OCI-LY1 (cell line): ENCODE results near the gene MBD6.

Experiments used
- H2AFZ ChIP-seq: fragments of 200-600 bp; sonication (generic), shearing (Covaris generic); 2 replicates; pipeline ENCODE4 v1.6.0; 2014; ENCODE audit warnings: antibody characterized with exemption, mild to moderate bottlenecking, low read length
- H3F3A ChIP-seq: fragments of 200-600 bp; sonication (generic), shearing (Covaris generic); 2 replicates; pipeline ENCODE4 v1.6.0; 2014; ENCODE audit warnings: mild to moderate bottlenecking, antibody characterized with exemption, low read length, moderate library complexity; ENCODE audit not compliant: insufficient read depth
- H3K27ac ChIP-seq: fragments of 200-600 bp; sonication (generic); 2 replicates; pipeline ENCODE4 v1.5.1; 2014; ENCODE audit warnings: low read length, mixed run types, mild to moderate bottlenecking, low read depth; ENCODE audit not compliant: poor library complexity, severe bottlenecking
- H3K27me3 ChIP-seq: fragments of 200-600 bp; sonication (generic); 2 replicates; pipeline ENCODE4 v1.6.0; 2014; ENCODE audit warnings: antibody characterized with exemption, mild to moderate bottlenecking, low read length, moderate library complexity; ENCODE audit not compliant: insufficient read depth
- H3K36me3 ChIP-seq: fragments of 200-600 bp; sonication (generic); 2 replicates; pipeline ENCODE4 v1.6.1; 2014; ENCODE audit warnings: mild to moderate bottlenecking, antibody characterized with exemption, low read length, moderate library complexity, mixed read lengths; ENCODE audit not compliant: insufficient read depth
- H3K4me1 ChIP-seq: fragments of 200-600 bp; sonication (generic); 2 replicates; pipeline ENCODE4 v1.5.1; 2014; ENCODE audit warnings: mild to moderate bottlenecking, low read length, moderate library complexity; ENCODE audit not compliant: insufficient read depth, severe bottlenecking
- H3K4me2 ChIP-seq: fragments of 200-600 bp; sonication (generic), shearing (Covaris generic); 2 replicates; pipeline ENCODE4 v1.6.1; 2014; ENCODE audit warnings: low read length
- H3K4me3 ChIP-seq: fragments of 200-600 bp; sonication (generic); 2 replicates; pipeline ENCODE4 v1.5.1; 2014; ENCODE audit warnings: low read length, low read depth, mild to moderate bottlenecking, mixed read lengths; ENCODE audit not compliant: poor library complexity, severe bottlenecking
- H3K79me2 ChIP-seq: fragments of 200-600 bp; shearing (Covaris generic); 2 replicates; pipeline ENCODE4 v1.6.1; 2016; ENCODE audit warnings: mixed run types, low read length, mixed read lengths; ENCODE audit not compliant: insufficient read depth
- H3K9ac ChIP-seq: fragments of 200-600 bp; sonication (generic), shearing (Covaris generic); 2 replicates; pipeline ENCODE4 v1.6.1; 2014; ENCODE audit warnings: mild to moderate bottlenecking, low read length, mixed read lengths
- H3K9me2 ChIP-seq: fragments of 200-600 bp; sonication (generic), shearing (Covaris generic); 2 replicates; pipeline ENCODE4 v1.6.1; 2014; ENCODE audit warnings: low read depth, mild to moderate bottlenecking, low read length, mixed read lengths
- H3K9me3 ChIP-seq: fragments of 200-600 bp; shearing (Covaris generic); 2 replicates; pipeline ENCODE4 v1.6.1; 2014; ENCODE audit warnings: low read length, mixed read lengths
- H4K20me1 ChIP-seq: fragments of 200-600 bp; sonication (generic), shearing (Covaris generic); 2 replicates; pipeline ENCODE4 v1.6.0; 2016; ENCODE audit warnings: mild to moderate bottlenecking, low read length; ENCODE audit not compliant: insufficient read depth
- CTCF ChIP-seq: fragments of 200-600 bp; sonication (generic), shearing (Covaris generic); IDR thresholded peaks from 2 replicates; pipeline ENCODE4 v1.5.1; 2017; ENCODE audit warnings: mild to moderate bottlenecking, antibody characterized with exemption, low read length, moderate library complexity, mixed read lengths
- EZH2 ChIP-seq: fragments of 200-600 bp; sonication (generic), shearing (Covaris generic); IDR thresholded peaks from 2 replicates; pipeline ENCODE4 v1.8.0; 2017; ENCODE audit warnings: borderline replicate concordance, mixed run types, mild to moderate bottlenecking, antibody characterized with exemption, low read length, moderate library complexity, mixed read lengths

The MBD6 gene

GRCh38 chr12:57549909-57550640 lies 27.5 kb downstream of the MBD6 start, which contains the start of gene KIF5A:
Gene KIF5A, plus strand, starts transcription at chr12:57550044. Its CDS starts 228 bp downstream, at chr12:57550272.
- peak within 1 kb of the TSS; percentile 33; the same call in 1 of the 2 replicates for H3K9ac ChIP-seq
- H3K9me3 ChIP-seq = no peaks in the 10 kb centered on the region
- H3K27ac ChIP-seq = no peak within 1 kb of the TSS
- H3K4me1 ChIP-seq = peaks cover 39% of the 10 kb centered on the region
- H2AFZ ChIP-seq = no peak within 1 kb of the TSS
- H3K4me3 ChIP-seq = peak within 1 kb of the TSS; percentile 57
- H3K79me2 ChIP-seq = 0 out of 2 replicates have a peak, but pooled peaks cover 9% of the 10 kb centered on the region
- H3K9me2 ChIP-seq = no peaks in the 10 kb centered on the region
- H3K4me2 ChIP-seq = peak within 1 kb of the TSS; percentile 67
- H4K20me1 ChIP-seq = no peaks in the 10 kb centered on the region
- H3K27me3 ChIP-seq = no peaks in the 10 kb centered on the region
- no peaks in the 10 kb centered on the region for H3F3A ChIP-seq
- peaks cover 8% of the 10 kb centered on the region; the same call in 1 of the 2 replicates for H3K36me3 ChIP-seq
- TF ChIP-seq CTCF (0 out of 2 replicates have a peak, but pooled peaks have one; percentile 11), EZH2 (no peak)

GRCh38 chr12:57550641-57551549 lies 28.3 kb downstream of the MBD6 start:
- Histone ChIP-seq H3K27me3 (no peaks in the 10 kb centered on the region), H3K9me2 (no peaks in the 10 kb centered on the region), H3K4me3 (no peak overlapping the region), H3K27ac (no peak overlapping the region), H3K4me1 (peaks cover 31% of the 10 kb centered on the region), H3K9ac (no peak overlapping the region), H3K79me2 (0 out of 2 replicates have a peak, but pooled peaks cover 4% of the 10 kb centered on the region), H3K36me3 (0 out of 2 replicates have a peak, but pooled peaks cover under 1% of the 10 kb centered on the region), H3K4me2 (no peak overlapping the region), H3F3A (no peaks in the 10 kb centered on the region), H3K9me3 (no peaks in the 10 kb centered on the region), H2AFZ (no peak overlapping the region), H4K20me1 (no peaks in the 10 kb centered on the region)
- TF ChIP-seq EZH2 = no peak
- no peak for TF ChIP-seq CTCF

- no peaks in the 10 kb centered on the region for H3K79me2 ChIP-seq
- H3K4me3 ChIP-seq = no peak overlapping the region
- H3K27ac ChIP-seq = no peak overlapping the region
- H3K9me2 ChIP-seq = no peaks in the 10 kb centered on the region
- H3K9me3 ChIP-seq = no peaks in the 10 kb centered on the region
- H3K4me2 ChIP-seq = no peak overlapping the region
- no peak overlapping the region for H3K9ac ChIP-seq
- no peaks in the 10 kb centered on the region for H3F3A ChIP-seq
- peaks cover 24% of the 10 kb centered on the region for H3K4me1 ChIP-seq
- no peaks in the 10 kb centered on the region for H4K20me1 ChIP-seq
- TF ChIP-seq CTCF (no peak), EZH2 (no peak)
- H2AFZ ChIP-seq = no peak overlapping the region
- H3K27me3 ChIP-seq = no peaks in the 10 kb centered on the region
- no peaks in the 10 kb centered on the region for H3K36me3 ChIP-seq
These were observed 29.1 kb downstream of the MBD6 start for GRCh38 chr12:57551637-57552305.
